ENCODE measurements around the gene LRP8. TPM values are rescaled to one million over a fixed set of nuclear protein-coding genes. Genes with fewer than 3 reads are reported as not detected.

LRP8 gene
- total RNA-seq, 1 experiment from 2014 or later = 28.6 TPM

DNA sequence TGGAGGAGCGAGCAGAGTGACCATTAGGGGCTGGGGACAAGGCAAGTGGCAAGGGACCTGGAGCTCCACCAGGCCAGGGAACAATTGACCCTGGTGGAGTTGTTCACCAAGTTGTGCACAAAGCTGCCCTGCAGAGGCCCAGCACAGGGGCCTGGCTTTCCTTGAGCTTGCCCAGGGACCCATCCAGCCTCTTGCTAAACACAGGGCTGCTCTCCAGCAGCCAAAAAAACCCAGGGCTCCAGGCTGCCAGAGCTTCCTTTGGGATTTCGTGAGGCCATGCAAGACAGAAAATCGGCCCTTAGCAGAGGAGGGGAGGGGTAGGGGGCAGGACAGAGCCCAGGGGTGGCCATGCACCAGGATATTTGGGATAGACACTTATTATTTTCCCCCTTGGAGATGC lies 32.6 kb downstream of the LRP8 start:
- no peaks in the 10 kb centered on the region for H3K9me3 ChIP-seq (ENCODE audit: control insufficient read depth, insufficient read depth, low read depth, low read length)
- no peaks in the 10 kb centered on the region for H3K36me3 ChIP-seq (ENCODE audit: control insufficient read depth, insufficient read depth, low read length)
- intact Hi-C loops (cut with micrococcal nuclease; ENCODE audit: unreplicated experiment) = no loop called here
- H3K27ac ChIP-seq (ENCODE audit: low read length) = no peak overlapping the region
- POLR2A ChIA-PET = no interaction called here
- peaks cover 5% of the 10 kb centered on the region; the same call in 1 of the 2 replicates for H3K4me1 ChIP-seq (ENCODE audit: control insufficient read depth, insufficient read depth, low read length)
- H3K27me3 ChIP-seq (ENCODE audit: control insufficient read depth, insufficient read depth, low read length) = no peaks in the 10 kb centered on the region
- in situ Hi-C loops (cut with HindIII; ENCODE audit: low pct_unique_long_range_greater_than_20kb, low sequenced_read_pairs) = no loop called here
- DNase-seq (ENCODE audit: low read depth, low spot score) = no peak
- no peak overlapping the region for H3K4me3 ChIP-seq (ENCODE audit: low read depth in 2 of 2, low read length in 2 of 2)
- no TSS peak for BruUV-seq (replicated peaks)
- CTCF ChIA-PET = no interaction called here
- no peak for ATAC-seq
- TF ChIP-seq SIN3A (IDR thresholded peaks at IDR 0.05; ENCODE audit: borderline replicate concordance, insufficient read depth, low read depth, low read length) (no peak), POLR2AphosphoS5 (IDR thresholded peaks at IDR 0.05; ENCODE audit: low read depth, low read length) (no peak)
- TF ChIP-seq, protein P1, sequence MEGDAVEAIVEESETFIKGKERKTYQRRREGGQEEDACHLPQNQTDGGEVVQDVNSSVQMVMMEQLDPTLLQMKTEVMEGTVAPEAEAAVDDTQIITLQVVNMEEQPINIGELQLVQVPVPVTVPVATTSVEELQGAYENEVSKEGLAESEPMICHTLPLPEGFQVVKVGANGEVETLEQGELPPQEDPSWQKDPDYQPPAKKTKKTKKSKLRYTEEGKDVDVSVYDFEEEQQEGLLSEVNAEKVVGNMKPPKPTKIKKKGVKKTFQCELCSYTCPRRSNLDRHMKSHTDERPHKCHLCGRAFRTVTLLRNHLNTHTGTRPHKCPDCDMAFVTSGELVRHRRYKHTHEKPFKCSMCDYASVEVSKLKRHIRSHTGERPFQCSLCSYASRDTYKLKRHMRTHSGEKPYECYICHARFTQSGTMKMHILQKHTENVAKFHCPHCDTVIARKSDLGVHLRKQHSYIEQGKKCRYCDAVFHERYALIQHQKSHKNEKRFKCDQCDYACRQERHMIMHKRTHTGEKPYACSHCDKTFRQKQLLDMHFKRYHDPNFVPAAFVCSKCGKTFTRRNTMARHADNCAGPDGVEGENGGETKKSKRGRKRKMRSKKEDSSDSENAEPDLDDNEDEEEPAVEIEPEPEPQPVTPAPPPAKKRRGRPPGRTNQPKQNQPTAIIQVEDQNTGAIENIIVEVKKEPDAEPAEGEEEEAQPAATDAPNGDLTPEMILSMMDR (IDR thresholded peaks at IDR 0.05) = no peak

DNA sequence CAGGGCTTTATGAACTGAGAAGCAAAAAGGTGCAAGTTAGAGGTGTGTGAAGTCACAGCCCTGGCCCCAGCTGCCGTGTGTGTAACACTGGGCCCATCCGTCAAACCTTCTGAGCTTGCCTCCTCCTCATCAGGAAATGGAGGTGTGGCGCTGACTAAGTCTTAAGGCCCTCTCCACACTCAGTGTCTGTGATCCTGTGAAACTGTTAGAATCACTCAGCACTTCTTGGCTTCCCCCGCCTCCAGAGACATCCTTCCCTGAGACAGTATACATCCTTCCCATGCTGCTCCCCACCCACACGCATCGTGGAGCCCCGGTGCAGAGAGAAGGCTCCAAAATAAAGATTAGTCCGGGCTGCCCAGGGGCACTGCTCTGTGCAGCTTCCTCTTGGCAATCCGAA lies 33.3 kb downstream of the LRP8 start:
- ATAC-seq = no peak
- in situ Hi-C loops (cut with HindIII; ENCODE audit: low pct_unique_long_range_greater_than_20kb, low sequenced_read_pairs) = no loop called here
- H3K27me3 ChIP-seq (ENCODE audit: control insufficient read depth, insufficient read depth, low read length) = no peaks in the 10 kb centered on the region
- H3K36me3 ChIP-seq (ENCODE audit: control insufficient read depth, insufficient read depth, low read length) = no peaks in the 10 kb centered on the region
- H3K4me1 ChIP-seq (ENCODE audit: control insufficient read depth, insufficient read depth, low read length) = peaks cover 5% of the 10 kb centered on the region; the same call in 1 of the 2 replicates
- intact Hi-C loops (cut with micrococcal nuclease; ENCODE audit: unreplicated experiment) = no loop called here
- BruUV-seq (replicated peaks) = no TSS peak
- DNase-seq (ENCODE audit: low read depth, low spot score) = no peak
- ChIA-PET CTCF (interaction anchor here (0.9 kb wide), 1 partner anchor 99 kb away, joined by 4 read pairs; no protein-coding TSS in a partner anchor), POLR2A (no interaction called here)
- H3K27ac ChIP-seq (ENCODE audit: low read length) = no peak overlapping the region
- no peaks in the 10 kb centered on the region for H3K9me3 ChIP-seq (ENCODE audit: control insufficient read depth, insufficient read depth, low read depth, low read length)
- no peak overlapping the region for H3K4me3 ChIP-seq (ENCODE audit: low read depth in 2 of 2, low read length in 2 of 2)
- TF ChIP-seq, protein P2, sequence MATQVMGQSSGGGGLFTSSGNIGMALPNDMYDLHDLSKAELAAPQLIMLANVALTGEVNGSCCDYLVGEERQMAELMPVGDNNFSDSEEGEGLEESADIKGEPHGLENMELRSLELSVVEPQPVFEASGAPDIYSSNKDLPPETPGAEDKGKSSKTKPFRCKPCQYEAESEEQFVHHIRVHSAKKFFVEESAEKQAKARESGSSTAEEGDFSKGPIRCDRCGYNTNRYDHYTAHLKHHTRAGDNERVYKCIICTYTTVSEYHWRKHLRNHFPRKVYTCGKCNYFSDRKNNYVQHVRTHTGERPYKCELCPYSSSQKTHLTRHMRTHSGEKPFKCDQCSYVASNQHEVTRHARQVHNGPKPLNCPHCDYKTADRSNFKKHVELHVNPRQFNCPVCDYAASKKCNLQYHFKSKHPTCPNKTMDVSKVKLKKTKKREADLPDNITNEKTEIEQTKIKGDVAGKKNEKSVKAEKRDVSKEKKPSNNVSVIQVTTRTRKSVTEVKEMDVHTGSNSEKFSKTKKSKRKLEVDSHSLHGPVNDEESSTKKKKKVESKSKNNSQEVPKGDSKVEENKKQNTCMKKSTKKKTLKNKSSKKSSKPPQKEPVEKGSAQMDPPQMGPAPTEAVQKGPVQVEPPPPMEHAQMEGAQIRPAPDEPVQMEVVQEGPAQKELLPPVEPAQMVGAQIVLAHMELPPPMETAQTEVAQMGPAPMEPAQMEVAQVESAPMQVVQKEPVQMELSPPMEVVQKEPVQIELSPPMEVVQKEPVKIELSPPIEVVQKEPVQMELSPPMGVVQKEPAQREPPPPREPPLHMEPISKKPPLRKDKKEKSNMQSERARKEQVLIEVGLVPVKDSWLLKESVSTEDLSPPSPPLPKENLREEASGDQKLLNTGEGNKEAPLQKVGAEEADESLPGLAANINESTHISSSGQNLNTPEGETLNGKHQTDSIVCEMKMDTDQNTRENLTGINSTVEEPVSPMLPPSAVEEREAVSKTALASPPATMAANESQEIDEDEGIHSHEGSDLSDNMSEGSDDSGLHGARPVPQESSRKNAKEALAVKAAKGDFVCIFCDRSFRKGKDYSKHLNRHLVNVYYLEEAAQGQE (IDR thresholded peaks at IDR 0.05; ENCODE audit: insufficient read depth in 1 of 2, low read depth in 2 of 2, low read length in 1 of 2) = no peak
- TF ChIP-seq POLR2AphosphoS5 (IDR thresholded peaks at IDR 0.05; ENCODE audit: low read depth, low read length) = no peak
- no peak for TF ChIP-seq TCF7L2 (IDR thresholded peaks at IDR 0.05; ENCODE audit: low read depth, low read length)
- TF ChIP-seq SIN3A (IDR thresholded peaks at IDR 0.05; ENCODE audit: borderline replicate concordance, insufficient read depth, low read depth, low read length) = no peak
- TF ChIP-seq, protein P1 (IDR thresholded peaks at IDR 0.05) = no peak
